B cell (primary cell): ENCODE data around the gene CHD8. TPM values are rescaled to one million over a fixed set of nuclear protein-coding genes. Genes with fewer than 3 reads are reported as not detected.

Experiments
- ATAC-seq: fragments of 200-7000 bp; cut with Tn5 transposase; one replicate; pipeline ENCODE4 v1.10.0; 2021; ENCODE audit warnings: low read depth, mild to moderate bottlenecking, moderate number of reproducible peaks, moderate library complexity
- CTCF ChIA-PET: fragments of 350-600 bp; sonication (Branson Sonifier 250); formaldehyde crosslinking; loops from one replicate; lab custom pipeline; 2021; ENCODE audit warnings: antibody characterized with exemption, inconsistent platforms; lab: Charles Lee
- POLR2A ChIA-PET: fragments of 350-600 bp; sonication (Branson Sonifier 250); formaldehyde crosslinking; loops from one replicate; lab custom pipeline; 2021; ENCODE audit warnings: antibody characterized with exemption; lab: Charles Lee
- DNase-seq: peaks from one replicate; pipeline ENCODE4 v3.0.0; 2013
- H2AFZ ChIP-seq: 2 replicates; pipeline ENCODE4 v1.6.1; 2012; ENCODE audit warnings: mild to moderate bottlenecking, low read depth, low read length; ENCODE audit not compliant: insufficient read depth, poor library complexity, severe bottlenecking
- H3K27ac ChIP-seq, 2 donors: 1 replicate in 1 of 2; 2 replicates in 1 of 2; pipeline ENCODE4 v1.5.1; 2012 to 2013; ENCODE audit warnings: low read length in 2 of 2, mild to moderate bottlenecking in 2 of 2, moderate library complexity in 1 of 2
- H3K27me3 ChIP-seq, 4 experiments: fragments of 200-600 bp in 1 of 4; sonication (generic) in 1 of 4; replicated peaks in 1 of 4; 1 replicate in 2 of 4; 2 replicates in 2 of 4; pipeline versions ENCODE4 v1.6.1 to v1.7.0; 2013 to 2016; ENCODE audit warnings: low read length in 3 of 4, mild to moderate bottlenecking in 2 of 4, mixed read lengths in 1 of 4, moderate library complexity in 1 of 4; ENCODE audit not compliant: insufficient read depth in 4 of 4, control insufficient read depth in 3 of 4; ENCODE audit errors: control extremely low read depth in 1 of 4
- H3K36me3 ChIP-seq, 2 experiments: replicated peaks in 1 of 2; 1 replicate in 1 of 2; 2 replicates in 1 of 2; pipeline versions ENCODE4 v1.6.1 to v1.7.1; 2013; ENCODE audit warnings: low read length in 1 of 2; ENCODE audit not compliant: insufficient read depth in 2 of 2, control insufficient read depth in 1 of 2; ENCODE audit errors: control extremely low read depth in 1 of 2, extremely low read depth in 1 of 2
- H3K4me1 ChIP-seq, 2 donors: fragments of 200-600 bp in 1 of 2; sonication (generic) in 1 of 2; 1 replicate in 1 of 2; 2 replicates in 1 of 2; pipeline versions ENCODE4 v1.5.1 to v1.6.1; 2013 to 2017; ENCODE audit warnings: low read length in 2 of 2; ENCODE audit not compliant: control insufficient read depth in 2 of 2, insufficient read depth in 2 of 2
- H3K4me2 ChIP-seq: replicated peaks from 2 replicates; pipeline ENCODE3; 2012; ENCODE audit warnings: mild to moderate bottlenecking, low read depth, low read length; ENCODE audit not compliant: poor library complexity, severe bottlenecking
- H3K4me3 ChIP-seq, 5 experiments: fragments of 200-600 bp in 1 of 5; sonication (generic) in 1 of 5; 1 replicate in 3 of 5; 2 replicates in 2 of 5; pipeline versions ENCODE4 v1.5.1 to v1.7.0; 2011 to 2016; ENCODE audit warnings: low read length in 4 of 5, mild to moderate bottlenecking in 4 of 5, low read depth in 2 of 5, control low read depth in 1 of 5, moderate library complexity in 1 of 5; ENCODE audit not compliant: insufficient read depth in 1 of 5; ENCODE audit errors: control extremely low read depth in 1 of 5, extremely low read depth in 1 of 5
- H3K79me2 ChIP-seq: fragments of 200-600 bp; sonication (generic); one replicate; pipeline ENCODE4 v1.6.0; 2016; ENCODE audit warnings: low read length; ENCODE audit not compliant: control insufficient read depth, insufficient read depth
- H3K9ac ChIP-seq: fragments of 200-600 bp; sonication (generic); 2 replicates; pipeline ENCODE4 v1.6.1; 2017; ENCODE audit warnings: mild to moderate bottlenecking, low read length, moderate library complexity
- H3K9me3 ChIP-seq, 3 donors: one replicate each; pipeline versions ENCODE4 v1.6.1 to v1.7.1; 2013; ENCODE audit warnings: low read length in 2 of 3; ENCODE audit not compliant: control insufficient read depth in 2 of 3, insufficient read depth in 1 of 3; ENCODE audit errors: control extremely low read depth in 1 of 3
- H4K20me1 ChIP-seq: 2 replicates; pipeline ENCODE4 v1.6.0; 2012; ENCODE audit warnings: mild to moderate bottlenecking, low read length; ENCODE audit not compliant: insufficient read depth, control insufficient read depth, poor library complexity, severe bottlenecking
- H3K27ac Mint-ChIP-seq: one replicate; pipeline ENCODE4 v1.8.0; 2021; ENCODE audit warnings: mixed read lengths
- H3K27me3 Mint-ChIP-seq: one replicate; pipeline ENCODE4 v1.8.0; 2021; ENCODE audit warnings: mixed read lengths
- H3K4me1 Mint-ChIP-seq: one replicate; pipeline ENCODE4 v1.8.0; 2021; ENCODE audit warnings: mixed read lengths
- H3K4me3 Mint-ChIP-seq: one replicate; pipeline ENCODE4 v1.8.0; 2021; ENCODE audit warnings: mixed read lengths
- H3K9me3 Mint-ChIP-seq: one replicate; pipeline ENCODE4 v1.8.0; 2022; ENCODE audit warnings: mixed read lengths; ENCODE audit not compliant: insufficient read depth
- CTCF ChIP-seq: fragments of 200-600 bp; IDR thresholded peaks from one replicate; pipeline ENCODE4 v1.8.0; 2022; ENCODE audit warnings: antibody characterized with exemption, mild to moderate bottlenecking
- EZH2 ChIP-seq: IDR thresholded peaks from 2 replicates; pipeline ENCODE4 v1.6.1; 2012; ENCODE audit warnings: borderline replicate concordance, low read depth, mild to moderate bottlenecking, moderate library complexity, low read length; ENCODE audit not compliant: insufficient read depth, poor library complexity, severe bottlenecking
- WGBS: methylation state at CpG from one replicate; pipeline ENCODE4 v1.1.5; 2013; ENCODE audit warnings: missing lambda C conversion rate; ENCODE audit not compliant: insufficient coverage; 5-methylcytosine and 5-hydroxymethylcytosine counted together
- intact Hi-C: fragments of 100-400 bp; cut with micrococcal nuclease; formaldehyde crosslinking; loops from one replicate; pipeline ENCODE4 v1.10.0; 2022
- polyA plus RNA-seq: library from polyadenylated mRNA; depleted of rRNA; stranded (reverse); fragments of >200 nt; gene quantifications from 2 replicates; pipeline ENCODE4 v1.2.3, GENCODE V29; 2012
- total RNA-seq, 2 donors: library from RNA; stranded (reverse); fragments of 120-200 nt in 1 of 2; gene quantifications; 1 replicate in 1 of 2; 2 replicates in 1 of 2; pipeline versions ENCODE4 v1.2.3 to v1.2.4, GENCODE V29; 2013 to 2022

The CHD8 gene
- total and polyA plus RNA-seq, 2 donors (not counting 1 experiment from before 2014, with no cell fraction given) = 43.5 to 155 TPM

- Histone ChIP-seq H3K27me3 (no peaks in the 10 kb centered on the region), H3K4me2 (no peak overlapping the region), H3K4me1 (no peaks in the 10 kb centered on the region), H2AFZ (no peak overlapping the region), H4K20me1 (peaks cover 4% of the 10 kb centered on the region), H3K36me3 (peaks cover 20 to 92% of the 10 kb centered on the region in 2 experiments), H3K79me2 (no peaks in the 10 kb centered on the region), H3K9me3 (no peaks in the 10 kb centered on the region), H3K4me3 (no peak overlapping the region), H3K27ac (no peak overlapping the region), H3K9ac (no peak overlapping the region)
- Mint-ChIP-seq H3K9me3 (no peaks in the 10 kb centered on the region), H3K27me3 (no peaks in the 10 kb centered on the region), H3K4me3 (no peak overlapping the region), H3K27ac (no peak overlapping the region), H3K4me1 (no peaks in the 10 kb centered on the region)
- ATAC-seq (no peak), DNase-seq (no peak)
- no peak for TF ChIP-seq CTCF
- no peak for TF ChIP-seq EZH2
- POLR2A ChIA-PET = no interaction called here
- intact Hi-C loops = loop anchor here (5.0 kb wide), 1 partner anchor 157 kb away; no protein-coding TSS in a partner anchor
- CTCF ChIA-PET = no interaction called here
- 100% methylated on average over 4 of the region's 5 CpGs for WGBS
Observed at GRCh38 chr14:21399311-21399870, 56.5 kb downstream of the CHD8 start.

GRCh38 chr14:21398901-21399300 is 57.0 kb downstream of the CHD8 start:
- no peak for DNase-seq
- H3K27ac ChIP-seq = no peak overlapping the region
- no peaks in the 10 kb centered on the region for H3K79me2 ChIP-seq
- Mint-ChIP-seq H3K4me1 (no peaks in the 10 kb centered on the region), H3K27me3 (no peaks in the 10 kb centered on the region), H3K9me3 (no peaks in the 10 kb centered on the region), H3K4me3 (no peak overlapping the region), H3K27ac (no peak overlapping the region)
- no peak overlapping the region for H3K4me2 ChIP-seq
- peaks cover 20 to 95% of the 10 kb centered on the region in 2 experiments for H3K36me3 ChIP-seq
- no peaks in the 10 kb centered on the region for H3K4me1 ChIP-seq
- no peak overlapping the region for H2AFZ ChIP-seq
- no peaks in the 10 kb centered on the region for H3K27me3 ChIP-seq
- no peak for ATAC-seq
- 100% methylated on average over 3 of the region's 4 CpGs for WGBS
- peaks cover 4% of the 10 kb centered on the region for H4K20me1 ChIP-seq
- H3K9me3 ChIP-seq = no peaks in the 10 kb centered on the region
- H3K9ac ChIP-seq = no peak overlapping the region
- TF ChIP-seq CTCF (no peak), EZH2 (no peak)
- intact Hi-C loops = loop anchor here (5.0 kb wide), 1 partner anchor 157 kb away; no protein-coding TSS in a partner anchor
- POLR2A ChIA-PET = no interaction called here
- CTCF ChIA-PET = no interaction called here
- no peak overlapping the region for H3K4me3 ChIP-seq
